Parathyroid adenoma (tissue), 2 donors: ENCODE measurements around the gene SLAMF1.

Source experiments
- H2AFZ ChIP-seq: fragments of 300-600 bp; sonication (generic); one replicate; pipeline ENCODE4 v1.7.0; 2017; ENCODE audit warnings: antibody characterized with exemption, mild to moderate bottlenecking
- H3K27ac ChIP-seq: fragments of 300-600 bp; sonication (generic); one replicate; pipeline ENCODE4 v1.7.0; 2017
- H3K27me3 ChIP-seq: fragments of 300-600 bp; sonication (generic); one replicate; pipeline ENCODE4 v1.7.0; 2017; ENCODE audit warnings: low read length; ENCODE audit not compliant: control insufficient read depth, insufficient read depth
- H3K36me3 ChIP-seq: fragments of 300-600 bp; sonication (generic); one replicate; pipeline ENCODE4 v1.7.0; 2017; ENCODE audit warnings: low read length; ENCODE audit not compliant: control insufficient read depth, insufficient read depth
- H3K4me1 ChIP-seq: fragments of 300-600 bp; sonication (generic); one replicate; pipeline ENCODE4 v1.7.0; 2017; ENCODE audit warnings: control low read depth
- H3K4me2 ChIP-seq: fragments of 300-600 bp; sonication (generic); one replicate; pipeline ENCODE4 v1.7.0; 2017; ENCODE audit warnings: low read length
- H3K4me3 ChIP-seq: fragments of 300-600 bp; sonication (generic); one replicate; pipeline ENCODE4 v1.7.0; 2017; ENCODE audit warnings: low read depth, low read length
- H3K79me2 ChIP-seq: fragments of 300-600 bp; sonication (generic); one replicate; pipeline ENCODE4 v1.7.0; 2017; ENCODE audit warnings: control low read depth
- H3K9ac ChIP-seq: fragments of 300-600 bp; sonication (generic); one replicate; pipeline ENCODE4 v1.7.0; 2017; ENCODE audit warnings: mild to moderate bottlenecking
- H3K9me3 ChIP-seq: fragments of 300-600 bp; sonication (generic); one replicate; pipeline ENCODE4 v1.7.0; 2017; ENCODE audit warnings: low read length; ENCODE audit not compliant: control insufficient read depth
- CTCF ChIP-seq: fragments of 300-600 bp; sonication (generic); IDR thresholded peaks from one replicate; pipeline ENCODE4 v1.7.0; 2017; ENCODE audit warnings: antibody characterized with exemption, mild to moderate bottlenecking
- donor health status: primary hyperparathyroidism.

The SLAMF1 gene

GRCh38 chr1:160607011-160607671 lies 39.7 kb downstream of the SLAMF1 start:
- H3K36me3 ChIP-seq = no peaks in the 10 kb centered on the region
- no peak overlapping the region for H3K27ac ChIP-seq
- H3K9ac ChIP-seq = no peak overlapping the region
- H3K9me3 ChIP-seq = no peaks in the 10 kb centered on the region
- H3K4me1 ChIP-seq = no peaks in the 10 kb centered on the region
- peak; percentile 46 for TF ChIP-seq CTCF
- no peak overlapping the region for H3K4me2 ChIP-seq
- no peaks in the 10 kb centered on the region for H3K79me2 ChIP-seq
- H2AFZ ChIP-seq = no peak overlapping the region
- no peak overlapping the region for H3K4me3 ChIP-seq
- H3K27me3 ChIP-seq = no peaks in the 10 kb centered on the region

GRCh38 chr1:160606611-160607010 lies 40.2 kb downstream of the SLAMF1 start:
- Histone ChIP-seq H3K79me2 (no peaks in the 10 kb centered on the region), H3K9me3 (no peaks in the 10 kb centered on the region), H3K27ac (no peak overlapping the region), H3K4me2 (no peak overlapping the region), H3K9ac (no peak overlapping the region), H3K4me3 (no peak overlapping the region), H3K27me3 (no peaks in the 10 kb centered on the region), H3K4me1 (no peaks in the 10 kb centered on the region), H2AFZ (no peak overlapping the region), H3K36me3 (no peaks in the 10 kb centered on the region)
- no peak for TF ChIP-seq CTCF

- Histone ChIP-seq H3K9me3 (no peaks in the 10 kb centered on the region), H3K9ac (no peak overlapping the region), H3K4me2 (no peak overlapping the region), H3K4me1 (no peaks in the 10 kb centered on the region), H2AFZ (no peak overlapping the region), H3K4me3 (no peak overlapping the region), H3K27me3 (no peaks in the 10 kb centered on the region), H3K36me3 (no peaks in the 10 kb centered on the region), H3K79me2 (no peaks in the 10 kb centered on the region), H3K27ac (no peak overlapping the region)
- no peak for TF ChIP-seq CTCF
Observed at GRCh38 chr1:160605792-160606479, 40.9 kb downstream of the SLAMF1 start.

GRCh38 chr1:160605205-160605604 lies 41.6 kb downstream of the SLAMF1 start:
- Histone ChIP-seq H3K4me2 (no peak overlapping the region), H3K9me3 (no peaks in the 10 kb centered on the region), H3K4me3 (no peak overlapping the region), H3K27ac (no peak overlapping the region), H2AFZ (no peak overlapping the region), H3K9ac (no peak overlapping the region), H3K36me3 (no peaks in the 10 kb centered on the region), H3K4me1 (no peaks in the 10 kb centered on the region), H3K79me2 (no peaks in the 10 kb centered on the region), H3K27me3 (no peaks in the 10 kb centered on the region)
- TF ChIP-seq CTCF = no peak

- H3K27ac ChIP-seq = no peak overlapping the region
- H3K79me2 ChIP-seq = no peaks in the 10 kb centered on the region
- H3K27me3 ChIP-seq = no peaks in the 10 kb centered on the region
- no peaks in the 10 kb centered on the region for H3K4me1 ChIP-seq
- no peaks in the 10 kb centered on the region for H3K36me3 ChIP-seq
- no peak overlapping the region for H3K4me2 ChIP-seq
- no peak for TF ChIP-seq CTCF
- no peak overlapping the region for H3K4me3 ChIP-seq
- peaks cover under 1% of the 10 kb centered on the region for H3K9me3 ChIP-seq
- no peak overlapping the region for H2AFZ ChIP-seq
- no peak overlapping the region for H3K9ac ChIP-seq
Observed at GRCh38 chr1:160597705-160598104, 49.1 kb downstream of the SLAMF1 start.
